ENCODE results near the gene FRK. TPM values are rescaled to one million over a fixed set of nuclear protein-coding genes. Genes with fewer than 3 reads are reported as not detected.

The FRK gene
- total RNA-seq, 4 donors from 2014 or later = 0.44 to 1.3 (median 0.63) TPM

- no peak for TF ChIP-seq CTCF (IDR thresholded peaks at IDR 0.05; ENCODE audit: low read depth)
Measured at GRCh38 chr6:116087437-116088027, 26.8 kb upstream of the FRK start.

- TF ChIP-seq CTCF (IDR thresholded peaks at IDR 0.05; ENCODE audit: low read depth) = no peak
Measured at GRCh38 chr6:116084284-116084683, 23.6 kb upstream of the FRK start.

GRCh38 chr6:116083052-116083451 is 22.4 kb upstream of the FRK start:
- TF ChIP-seq CTCF (IDR thresholded peaks at IDR 0.05; ENCODE audit: low read depth) = no peak

- TF ChIP-seq CTCF (IDR thresholded peaks at IDR 0.05; ENCODE audit: low read depth) = no peak
Measured at GRCh38 chr6:116078945-116079344, 18.3 kb upstream of the FRK start.

- TF ChIP-seq CTCF (IDR thresholded peaks at IDR 0.05; ENCODE audit: low read depth) = no peak
Measured at GRCh38 chr6:116078522-116078921, 17.8 kb upstream of the FRK start.

GRCh38 chr6:116074732-116075390 is 14.2 kb upstream of the FRK start:
- no peak for TF ChIP-seq CTCF (IDR thresholded peaks at IDR 0.05; ENCODE audit: low read depth)

- no peak for TF ChIP-seq CTCF (IDR thresholded peaks at IDR 0.05; ENCODE audit: low read depth)
Measured at GRCh38 chr6:116073765-116074440, 13.2 kb upstream of the FRK start.
